HCT116 (cell line): ENCODE results near the gene SPOP. TPM values are rescaled to one million over a fixed set of nuclear protein-coding genes. Genes with fewer than 3 reads are reported as not detected.

Experiments
- ATAC-seq: fragments of 200-7000 bp; cut with Tn5 transposase; 2 replicates; pipeline ENCODE4 v1.9.1; 2020; ENCODE audit warnings: mild to moderate bottlenecking, moderate library complexity
- BruUV-seq: library from RNA; stranded (reverse); fragments of 400-500 nt; replicated peaks from 2 replicates; lab custom pipeline; 2021; lab: Mats Ljungman, UMichigan
- CTCF ChIA-PET: fragments of 300-600 bp; sonication (Branson Sonifier 250); formaldehyde crosslinking; loops from one replicate; lab custom pipeline; 2021; ENCODE audit warnings: antibody characterized with exemption; lab: Charles Lee
- POLR2A ChIA-PET: fragments of 300-600, 350-600 bp; sonication (Branson Sonifier 250); formaldehyde crosslinking; loops from one replicate; lab custom pipeline; 2021; ENCODE audit warnings: antibody characterized with exemption; lab: Charles Lee
- RAD21 ChIA-PET, 2 experiments: fragments of 300-600 bp; sonication (Branson Sonifier 250); formaldehyde crosslinking; loops; one replicate each; lab custom pipeline; 2023; ENCODE audit warnings: low total read pairs in 2 of 2; ENCODE audit not compliant: uncharacterized antibody in 2 of 2, unreplicated experiment in 2 of 2, low non-redundant PET in 1 of 2; lab: Charles Lee
- DNase-seq: peaks from one replicate; pipeline ENCODE4 v3.0.0-alpha.2; 2010; ENCODE audit warnings: low read depth, low spot score
- H2AFZ ChIP-seq: fragments of 200-600 bp; shearing (Covaris generic), sonication (generic); 2 replicates; pipeline ENCODE4 v1.6.1; 2017; ENCODE audit warnings: low read depth, mixed run types, mixed read lengths, antibody characterized with exemption, low read length; ENCODE audit not compliant: poor library complexity, severe bottlenecking
- H3K27ac ChIP-seq: 2 replicates; pipeline ENCODE4 v1.5.1; 2012; ENCODE audit warnings: low read depth, low read length
- H3K27me3 ChIP-seq: fragments of 200-600 bp; sonication (generic); 2 replicates; pipeline ENCODE4 v1.6.1; 2016; ENCODE audit warnings: mixed run types, low read length, mixed read lengths; ENCODE audit not compliant: insufficient read depth
- H3K36me3 ChIP-seq, 2 experiments: fragments of 200-500 bp in 1 of 2; fragments of 200-600 bp in 1 of 2; sonication (Bioruptor generic) in 1 of 2; sonication (generic) in 1 of 2; 2 replicates each; pipeline versions ENCODE4 v1.5.1 to v1.6.1; 2014 to 2016; ENCODE audit warnings: low read length in 2 of 2, inconsistent platforms in 1 of 2, mixed read lengths in 1 of 2, mixed run types in 1 of 2; ENCODE audit not compliant: insufficient read depth in 2 of 2, control insufficient read depth in 1 of 2
- H3K4me1 ChIP-seq, 2 experiments: fragments of 200-600 bp in 1 of 2; sonication (generic) in 1 of 2; 2 replicates each; pipeline versions ENCODE4 v1.5.1 to v1.6.1; 2012 to 2017; ENCODE audit warnings: low read length in 2 of 2, inconsistent platforms in 1 of 2, mild to moderate bottlenecking in 1 of 2, mixed read lengths in 1 of 2, mixed run types in 1 of 2, moderate library complexity in 1 of 2; ENCODE audit not compliant: insufficient read depth in 2 of 2, control insufficient read depth in 1 of 2
- H3K4me2 ChIP-seq: fragments of 200-600 bp; sonication (generic); 2 replicates; pipeline ENCODE4 v1.6.1; 2017; ENCODE audit warnings: mixed run types, low read length, mixed read lengths
- H3K4me3 ChIP-seq, 2 experiments: fragments of 200-600 bp in 1 of 2; sonication (generic) in 1 of 2; replicated peaks in 1 of 2; 2 replicates each; pipeline ENCODE4 v1.5.1; 2011 to 2016; ENCODE audit warnings: low read length in 2 of 2, control low read depth in 1 of 2, low read depth in 1 of 2, mild to moderate bottlenecking in 1 of 2, mixed read lengths in 1 of 2, mixed run types in 1 of 2
- H3K79me2 ChIP-seq: fragments of 200-600 bp; sonication (generic); 2 replicates; pipeline ENCODE4 v1.6.1; 2017; ENCODE audit warnings: mild to moderate bottlenecking, mixed run types, low read length, moderate library complexity, mixed read lengths; ENCODE audit not compliant: insufficient read depth
- H3K9ac ChIP-seq: fragments of 200-600 bp; sonication (generic); 2 replicates; pipeline ENCODE4 v1.6.1; 2016; ENCODE audit warnings: low read length, mixed read lengths
- H3K9me2 ChIP-seq: fragments of 200-600 bp; sonication (generic), shearing (Covaris generic); 2 replicates; pipeline ENCODE4 v1.6.1; 2017; ENCODE audit warnings: mixed run types, mild to moderate bottlenecking, moderate library complexity; ENCODE audit not compliant: insufficient read depth
- H3K9me3 ChIP-seq, 2 experiments: fragments of 200-500 bp in 1 of 2; fragments of 200-600 bp in 1 of 2; sonication (Bioruptor generic) in 1 of 2; sonication (generic) in 1 of 2; 2 replicates each; pipeline ENCODE4 v1.6.1; 2014 to 2017; ENCODE audit warnings: low read length in 2 of 2, mixed read lengths in 2 of 2, inconsistent platforms in 1 of 2, low read depth in 1 of 2, mild to moderate bottlenecking in 1 of 2, mixed run types in 1 of 2, moderate library complexity in 1 of 2; ENCODE audit not compliant: control insufficient read depth in 1 of 2, insufficient read depth in 1 of 2
- H4K20me1 ChIP-seq: fragments of 200-600 bp; sonication (generic), shearing (Covaris generic); 2 replicates; pipeline ENCODE4 v1.6.1; 2017; ENCODE audit warnings: mixed run types, mild to moderate bottlenecking, moderate library complexity; ENCODE audit not compliant: insufficient read depth
- CBX3 ChIP-seq: IDR thresholded peaks from 2 replicates; pipeline ENCODE4 v1.6.1; 2012; ENCODE audit warnings: low read depth
- CEBPB ChIP-seq: IDR thresholded peaks from 2 replicates; pipeline ENCODE4 v1.6.1; 2012; ENCODE audit warnings: low read depth
- EGR1 ChIP-seq: IDR thresholded peaks from 2 replicates; pipeline ENCODE4 v1.6.1; 2012; ENCODE audit warnings: low read depth
- ELF1 ChIP-seq: IDR thresholded peaks from 2 replicates; pipeline ENCODE4 v1.6.1; 2012; ENCODE audit warnings: low read depth, borderline replicate concordance
- EZH2 ChIP-seq: fragments of 200-600 bp; sonication (generic); IDR thresholded peaks from 2 replicates; pipeline ENCODE4 v1.6.1; 2017; ENCODE audit warnings: antibody characterized with exemption, mixed run types
- FOSL1 ChIP-seq: IDR thresholded peaks from 2 replicates; pipeline ENCODE4 v1.6.1; 2012; ENCODE audit warnings: low read depth
- POLR2A ChIP-seq: IDR thresholded peaks from 2 replicates; pipeline ENCODE4 v1.7.0; 2011; ENCODE audit warnings: borderline replicate concordance; ENCODE audit not compliant: insufficient read depth, insufficient read length; ENCODE audit errors: extremely low read depth
- POLR2AphosphoS5 ChIP-seq: IDR thresholded peaks from 2 replicates; pipeline ENCODE4 v1.6.1; 2011; ENCODE audit warnings: mild to moderate bottlenecking, low read depth, low read length, moderate library complexity
- SIN3A ChIP-seq: IDR thresholded peaks from 2 replicates; pipeline ENCODE4 v1.6.1; 2012; ENCODE audit warnings: low read depth
- SP1 ChIP-seq: IDR thresholded peaks from 2 replicates; pipeline ENCODE4 v1.6.1; 2012; ENCODE audit warnings: low read depth
- SRF ChIP-seq: IDR thresholded peaks from 2 replicates; pipeline ENCODE4 v1.6.1; 2012; ENCODE audit warnings: low read depth
- ZBTB33 ChIP-seq: IDR thresholded peaks from 2 replicates; pipeline ENCODE4 v1.6.1; 2011; ENCODE audit warnings: mild to moderate bottlenecking, low read length, moderate library complexity; ENCODE audit not compliant: insufficient replicate concordance; ENCODE audit errors: extremely low read depth
- ZFX ChIP-seq: fragments of 450-650 bp; IDR thresholded peaks from 2 replicates; pipeline ENCODE4 v1.6.1; 2017
- ZNF274 ChIP-seq: fragments of 200-500 bp; sonication (Bioruptor generic); IDR thresholded peaks from 2 replicates; pipeline ENCODE4 v1.6.1; 2014; ENCODE audit warnings: mild to moderate bottlenecking, low read depth, low read length, inconsistent platforms
- intact Hi-C: fragments of 100-400 bp; cut with micrococcal nuclease; formaldehyde crosslinking; loops from 2 replicates; pipeline ENCODE4 v1.10.0; 2022
- total RNA-seq: library from RNA; stranded (reverse); gene quantifications from one replicate; pipeline ENCODE4 v1.2.1, GENCODE V29; 2021; ENCODE audit not compliant: unreplicated experiment
- TF ChIP-seq, protein P1 (sequence below): IDR thresholded peaks from 2 replicates; pipeline ENCODE4 v1.6.1; 2012
- TF ChIP-seq, protein P2 (sequence below), 3 experiments: fragments of 200-600 bp in 1 of 3; sonication (generic) in 1 of 3; IDR thresholded peaks in 2 of 3; conservative IDR thresholded peaks in 1 of 3; 2 replicates each; pipeline ENCODE4 v1.5.1; 2012 to 2017; ENCODE audit warnings: low read depth in 2 of 3, low read length in 2 of 3, antibody characterized with exemption in 1 of 3, borderline replicate concordance in 1 of 3, control low read depth in 1 of 3, mild to moderate bottlenecking in 1 of 3, mixed read lengths in 1 of 3, mixed run types in 1 of 3, moderate library complexity in 1 of 3; ENCODE audit not compliant: insufficient read depth in 1 of 3
- TF ChIP-seq, protein P3 (sequence below): IDR thresholded peaks from 2 replicates; pipeline ENCODE4 v1.6.1; 2012

SPOP gene
- total RNA-seq, 1 experiment from 2014 or later = 85.1 TPM

DNA sequence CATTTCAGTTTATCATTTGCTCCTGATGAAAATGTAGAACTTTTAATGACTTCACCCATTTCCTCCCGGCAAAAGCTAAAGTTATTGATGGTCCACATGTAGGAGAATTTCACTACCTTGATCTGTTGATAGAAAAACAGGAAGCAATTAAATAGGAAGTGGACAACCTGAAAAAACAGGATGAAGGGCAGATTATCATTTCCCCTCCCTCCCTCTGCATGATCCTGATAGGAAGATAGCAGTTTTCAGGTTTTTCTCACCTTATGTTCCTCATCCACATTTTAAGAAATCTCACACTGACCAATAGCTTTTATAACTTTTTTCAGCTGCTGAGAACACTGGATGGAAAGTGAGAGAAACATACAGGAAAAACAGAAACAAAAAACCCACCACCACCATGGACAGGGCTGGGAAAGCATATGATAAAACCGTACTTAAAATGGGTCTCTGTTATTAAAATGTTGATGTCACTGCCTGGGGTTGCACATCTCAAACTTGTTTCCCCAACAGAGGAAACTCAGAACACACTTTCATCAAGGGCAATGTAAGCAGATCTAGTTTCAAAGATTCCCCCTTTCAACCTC, 55.9 kb downstream of the SPOP start:
- Histone ChIP-seq H3K36me3 (peaks cover 28 to 30% of the 10 kb centered on the region in 2 experiments; a peak in 3 of 4 replicates), H4K20me1 (no peaks in the 10 kb centered on the region; the same call in 1 of the 2 replicates), H3K4me1 (no peaks in the 10 kb centered on the region), H3K79me2 (peaks cover 25% of the 10 kb centered on the region), H3K4me2 (no peak overlapping the region), H3K4me3 (no peak overlapping the region), H3K9me2 (no peaks in the 10 kb centered on the region), H3K9ac (no peak overlapping the region), H3K27me3 (no peaks in the 10 kb centered on the region), H3K9me3 (no peaks in the 10 kb centered on the region), H3K27ac (no peak overlapping the region), H2AFZ (no peak overlapping the region)
- no peak for DNase-seq
- no peak for ATAC-seq
- no TSS peak for BruUV-seq
- ChIA-PET POLR2A (no interaction called here), RAD21 (no interaction called here), CTCF (no interaction called here)
- intact Hi-C loops = no loop called here
- no peak for TF ChIP-seq FOSL1
- no peak for TF ChIP-seq EZH2
- no peak for TF ChIP-seq EGR1
- TF ChIP-seq, protein P1, sequence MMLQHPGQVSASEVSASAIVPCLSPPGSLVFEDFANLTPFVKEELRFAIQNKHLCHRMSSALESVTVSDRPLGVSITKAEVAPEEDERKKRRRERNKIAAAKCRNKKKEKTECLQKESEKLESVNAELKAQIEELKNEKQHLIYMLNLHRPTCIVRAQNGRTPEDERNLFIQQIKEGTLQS = no peak
- TF ChIP-seq SIN3A = no peak
- TF ChIP-seq, protein P2, sequence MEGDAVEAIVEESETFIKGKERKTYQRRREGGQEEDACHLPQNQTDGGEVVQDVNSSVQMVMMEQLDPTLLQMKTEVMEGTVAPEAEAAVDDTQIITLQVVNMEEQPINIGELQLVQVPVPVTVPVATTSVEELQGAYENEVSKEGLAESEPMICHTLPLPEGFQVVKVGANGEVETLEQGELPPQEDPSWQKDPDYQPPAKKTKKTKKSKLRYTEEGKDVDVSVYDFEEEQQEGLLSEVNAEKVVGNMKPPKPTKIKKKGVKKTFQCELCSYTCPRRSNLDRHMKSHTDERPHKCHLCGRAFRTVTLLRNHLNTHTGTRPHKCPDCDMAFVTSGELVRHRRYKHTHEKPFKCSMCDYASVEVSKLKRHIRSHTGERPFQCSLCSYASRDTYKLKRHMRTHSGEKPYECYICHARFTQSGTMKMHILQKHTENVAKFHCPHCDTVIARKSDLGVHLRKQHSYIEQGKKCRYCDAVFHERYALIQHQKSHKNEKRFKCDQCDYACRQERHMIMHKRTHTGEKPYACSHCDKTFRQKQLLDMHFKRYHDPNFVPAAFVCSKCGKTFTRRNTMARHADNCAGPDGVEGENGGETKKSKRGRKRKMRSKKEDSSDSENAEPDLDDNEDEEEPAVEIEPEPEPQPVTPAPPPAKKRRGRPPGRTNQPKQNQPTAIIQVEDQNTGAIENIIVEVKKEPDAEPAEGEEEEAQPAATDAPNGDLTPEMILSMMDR (IDR thresholded peaks at IDR 0.05 in 2 of 3, conservative IDR thresholded peaks at IDR 0.05 in 1 of 3; ENCODE audit: borderline replicate concordance in 1 of 3, insufficient read depth in 1 of 3, low read depth in 2 of 3, low read length in 2 of 3) = no peak
- TF ChIP-seq POLR2AphosphoS5 = no peak
- TF ChIP-seq CBX3 = no peak
- TF ChIP-seq ZNF274 = no peak
- no peak for TF ChIP-seq ZFX
- TF ChIP-seq SP1 = no peak
- TF ChIP-seq ELF1 = no peak
- TF ChIP-seq SRF = no peak
- no peak for TF ChIP-seq POLR2A
- TF ChIP-seq, protein P3, sequence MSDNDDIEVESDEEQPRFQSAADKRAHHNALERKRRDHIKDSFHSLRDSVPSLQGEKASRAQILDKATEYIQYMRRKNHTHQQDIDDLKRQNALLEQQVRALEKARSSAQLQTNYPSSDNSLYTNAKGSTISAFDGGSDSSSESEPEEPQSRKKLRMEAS = no peak
- no peak for TF ChIP-seq CEBPB
- no peak for TF ChIP-seq ZBTB33
